Measurements from ENCODE around the gene ZDHHC12. TPM values are rescaled to one million over a fixed set of nuclear protein-coding genes. Genes with fewer than 3 reads are reported as not detected.

ZDHHC12 gene
- total and polyA plus RNA-seq, 2 of the 8 experiments (the other 6 are each of a cell fraction or from before 2014, with no cell fraction given) = 35.0 to 93.8 TPM

DNA sequence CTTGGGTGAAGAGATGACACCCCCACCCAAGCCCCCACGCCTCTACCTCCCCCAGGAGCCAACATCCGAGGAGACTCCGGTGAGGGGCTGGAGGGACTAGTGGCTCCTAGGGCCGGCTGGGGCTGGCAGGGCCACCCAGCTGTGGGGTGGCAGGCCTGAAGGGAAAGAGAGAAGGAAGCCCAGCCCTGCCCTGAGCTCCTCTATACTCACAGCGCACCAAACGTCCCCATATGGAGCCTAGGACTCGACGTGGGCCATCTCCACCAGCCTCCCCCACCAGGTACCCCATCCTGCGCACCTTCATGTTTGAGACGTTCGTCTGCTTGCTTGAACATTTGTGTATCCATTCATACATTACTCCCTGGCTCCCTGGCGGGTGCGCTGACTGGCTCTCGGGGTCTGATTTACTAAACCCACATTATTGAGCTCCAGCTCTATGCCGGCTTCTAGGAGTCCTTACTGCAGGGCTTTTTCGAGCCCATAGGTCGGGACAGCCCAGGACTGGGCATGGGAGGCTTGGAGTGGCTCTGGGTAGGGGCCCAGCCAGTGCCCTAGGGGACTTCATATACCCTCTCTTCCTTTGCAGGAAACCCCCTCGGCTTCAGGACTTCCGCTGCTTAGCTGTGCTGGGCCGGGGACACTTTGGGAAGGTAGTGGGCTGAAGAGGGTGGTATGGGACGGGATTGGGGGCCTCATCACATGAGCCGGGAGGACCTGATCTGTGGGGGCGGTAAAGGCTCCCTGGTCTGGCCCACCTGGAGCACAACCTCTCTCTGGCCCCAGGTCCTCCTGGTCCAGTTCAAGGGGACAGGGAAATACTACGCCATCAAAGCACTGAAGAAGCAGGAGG, 9.1 kb downstream of the ZDHHC12 start (continued):
- TF ChIP-seq CEBPB (IDR thresholded peaks at IDR 0.05; ENCODE audit: low read depth, low read length) = no peak
- no peak for TF ChIP-seq PHF8 (conservative IDR thresholded peaks at IDR 0.05; ENCODE audit: low read depth, low read length)
- TF ChIP-seq KDM5A (IDR thresholded peaks at IDR 0.05; ENCODE audit: low read length) = no peak
- no peak for TF ChIP-seq POU5F1 (IDR thresholded peaks at IDR 0.05; ENCODE audit: low read depth, low read length)
- TF ChIP-seq RFX5 (IDR thresholded peaks at IDR 0.05; ENCODE audit: borderline replicate concordance, low read depth, low read length) = no peak
- no peak for TF ChIP-seq YY1 (IDR thresholded peaks at IDR 0.05; ENCODE audit: low read depth, low read length)
- no peak for TF ChIP-seq JUND (IDR thresholded peaks at IDR 0.05; ENCODE audit: low read length)

Measured in H1 (cell line).